Stimulated activated naive B cell treated with anti-CD40 and anti-IgM and Interleukin-4, amounts not matched to agents 10 μg/mL and 1 μg/mL and 100 μg/mL, for 72 hours (primary cell): ENCODE results near the gene SV2B.

Experiments used
- ATAC-seq, 2 donors: fragments of 150-1000 bp; cut with Tn5 transposase; replicated peaks; 2 replicates each; pipeline ENCODE4 v1.10.0; 2021; ENCODE audit warnings: moderate library complexity in 1 of 2
- DNase-seq: peaks from one replicate; pipeline ENCODE4 v3.0.0; 2021
- H3K27ac Mint-ChIP-seq: one replicate; pipeline ENCODE4 v1.8.0; 2022; ENCODE audit warnings: mild to moderate bottlenecking, mixed read lengths
- H3K27me3 Mint-ChIP-seq, 2 donors: one replicate each; pipeline ENCODE4 v1.8.0; 2022; ENCODE audit warnings: mixed read lengths in 2 of 2
- H3K36me3 Mint-ChIP-seq, 2 donors: one replicate each; pipeline ENCODE4 v1.8.0; 2022; ENCODE audit warnings: mixed read lengths in 2 of 2, mild to moderate bottlenecking in 1 of 2
- H3K4me1 Mint-ChIP-seq, 2 donors: one replicate each; pipeline ENCODE4 v1.8.0; 2022; ENCODE audit warnings: mixed read lengths in 2 of 2, mild to moderate bottlenecking in 1 of 2
- H3K4me3 Mint-ChIP-seq, 2 donors: one replicate each; pipeline ENCODE4 v1.8.0; 2022; ENCODE audit warnings: mild to moderate bottlenecking in 2 of 2, mixed read lengths in 2 of 2, moderate library complexity in 1 of 2
- H3K9me3 Mint-ChIP-seq, 2 donors: one replicate each; pipeline ENCODE4 v1.8.0; 2022; ENCODE audit warnings: mixed read lengths in 2 of 2, mild to moderate bottlenecking in 1 of 2

SV2B gene

GRCh38 chr15:91099995-91100813 lies at the start of gene SV2B:
Gene SV2B, plus strand, starts transcription at chr15:91100257. Its CDS starts 126,007 bp downstream, at chr15:91226264.
- H3K27me3 Mint-ChIP-seq = peaks cover 73 to 85% of the 10 kb centered on the region in 2 donors
- H3K4me1 Mint-ChIP-seq = peaks cover 17 to 25% of the 10 kb centered on the region in 2 donors
- peak within 1 kb of the TSS; percentile 2 for H3K27ac Mint-ChIP-seq
- H3K9me3 Mint-ChIP-seq = no peaks in the 10 kb centered on the region
- ATAC-seq (peak; percentile 73 to 74), DNase-seq (peak; percentile 9)
- H3K4me3 Mint-ChIP-seq = peak within 1 kb of the TSS; percentile 82 to 84
- H3K36me3 Mint-ChIP-seq = peaks cover 0 to 2% of the 10 kb centered on the region in 2 donors

- ATAC-seq = no peak
- no peak overlapping the region for H3K27ac Mint-ChIP-seq
- H3K9me3 Mint-ChIP-seq = no peaks in the 10 kb centered on the region
- H3K4me3 Mint-ChIP-seq = no peak overlapping the region
- H3K27me3 Mint-ChIP-seq = peaks cover 30 to 35% of the 10 kb centered on the region in 2 donors
- H3K4me1 Mint-ChIP-seq = peaks cover 14 to 25% of the 10 kb centered on the region in 2 donors
- H3K36me3 Mint-ChIP-seq = no peaks in the 10 kb centered on the region
- DNase-seq = no peak
Measured at GRCh38 chr15:91051248-91051647, 48.8 kb upstream of the SV2B start.

- no peak for DNase-seq
- Mint-ChIP-seq H3K36me3 (no peaks in the 10 kb centered on the region), H3K4me1 (peaks cover 2 to 6% of the 10 kb centered on the region in 2 donors), H3K9me3 (no peaks in the 10 kb centered on the region), H3K27ac (no peak overlapping the region), H3K4me3 (no peak overlapping the region), H3K27me3 (peaks cover 50 to 64% of the 10 kb centered on the region in 2 donors)
- no peak for ATAC-seq
Measured at GRCh38 chr15:91054816-91055215, 45.2 kb upstream of the SV2B start.

GRCh38 chr15:91055548-91056331 lies 44.3 kb upstream of the SV2B start:
- H3K4me3 Mint-ChIP-seq = no peak overlapping the region
- peaks cover 0 to 4% of the 10 kb centered on the region in 2 donors for H3K4me1 Mint-ChIP-seq
- H3K9me3 Mint-ChIP-seq = no peaks in the 10 kb centered on the region
- H3K36me3 Mint-ChIP-seq = no peaks in the 10 kb centered on the region
- ATAC-seq (peak; percentile 59 to 70), DNase-seq (peak; percentile 18)
- peaks cover 54 to 66% of the 10 kb centered on the region in 2 donors for H3K27me3 Mint-ChIP-seq
- H3K27ac Mint-ChIP-seq = no peak overlapping the region

GRCh38 chr15:91061230-91061629 lies 38.8 kb upstream of the SV2B start:
- Mint-ChIP-seq H3K27ac (no peak overlapping the region), H3K4me1 (no peaks in the 10 kb centered on the region), H3K27me3 (peaks cover 33 to 38% of the 10 kb centered on the region in 2 donors), H3K36me3 (no peaks in the 10 kb centered on the region), H3K9me3 (peaks cover 0 to 2% of the 10 kb centered on the region in 2 donors), H3K4me3 (no peak overlapping the region)
- DNase-seq (no peak), ATAC-seq (no peak)

GRCh38 chr15:91061997-91062396 lies 38.1 kb upstream of the SV2B start:
- H3K27me3 Mint-ChIP-seq = peaks cover 33 to 38% of the 10 kb centered on the region in 2 donors

GRCh38 chr15:91065505-91065904 lies 34.6 kb upstream of the SV2B start:
- H3K27me3 Mint-ChIP-seq = peaks cover 30 to 42% of the 10 kb centered on the region in 2 donors
- no peaks in the 10 kb centered on the region for H3K36me3 Mint-ChIP-seq
- H3K4me1 Mint-ChIP-seq = no peaks in the 10 kb centered on the region
- H3K4me3 Mint-ChIP-seq = no peak overlapping the region
- H3K27ac Mint-ChIP-seq = no peak overlapping the region
- no peak for ATAC-seq
- peaks cover 0 to 2% of the 10 kb centered on the region in 2 donors for H3K9me3 Mint-ChIP-seq
- no peak for DNase-seq

More at GRCh38 chr15:91061997-91062396, 38.1 kb upstream of the SV2B start:
- peaks cover 0 to 2% of the 10 kb centered on the region in 2 donors for H3K9me3 Mint-ChIP-seq
- no peaks in the 10 kb centered on the region for H3K4me1 Mint-ChIP-seq
- no peak overlapping the region for H3K4me3 Mint-ChIP-seq
- DNase-seq (no peak), ATAC-seq (no peak)
- H3K27ac Mint-ChIP-seq = no peak overlapping the region
- H3K36me3 Mint-ChIP-seq = no peaks in the 10 kb centered on the region

- H3K4me3 Mint-ChIP-seq = no peak overlapping the region
- peaks cover 0 to 2% of the 10 kb centered on the region in 2 donors for H3K9me3 Mint-ChIP-seq
- DNase-seq (no peak), ATAC-seq (no peak)
- H3K27ac Mint-ChIP-seq = no peak overlapping the region
- no peaks in the 10 kb centered on the region for H3K4me1 Mint-ChIP-seq
- peaks cover 28 to 40% of the 10 kb centered on the region in 2 donors for H3K27me3 Mint-ChIP-seq
- H3K36me3 Mint-ChIP-seq = no peaks in the 10 kb centered on the region
Measured at GRCh38 chr15:91067036-91067435, 33.0 kb upstream of the SV2B start.

- no peak overlapping the region for H3K27ac Mint-ChIP-seq
- H3K4me3 Mint-ChIP-seq = no peak overlapping the region
- no peaks in the 10 kb centered on the region for H3K4me1 Mint-ChIP-seq
- ATAC-seq (no peak), DNase-seq (no peak)
- H3K36me3 Mint-ChIP-seq = no peaks in the 10 kb centered on the region
- peaks cover 0 to 2% of the 10 kb centered on the region in 2 donors for H3K9me3 Mint-ChIP-seq
- H3K27me3 Mint-ChIP-seq = peaks cover 30 to 44% of the 10 kb centered on the region in 2 donors
Measured at GRCh38 chr15:91068436-91068835, 31.6 kb upstream of the SV2B start.

GRCh38 chr15:91068966-91069365 lies 31.1 kb upstream of the SV2B start:
- Mint-ChIP-seq H3K4me1 (no peaks in the 10 kb centered on the region), H3K36me3 (no peaks in the 10 kb centered on the region), H3K27me3 (peaks cover 30 to 44% of the 10 kb centered on the region in 2 donors), H3K4me3 (no peak overlapping the region), H3K9me3 (peaks cover 0 to 2% of the 10 kb centered on the region in 2 donors), H3K27ac (no peak overlapping the region)
- ATAC-seq (no peak), DNase-seq (no peak)

- H3K27ac Mint-ChIP-seq = no peak overlapping the region
- ATAC-seq = no peak
- no peak overlapping the region for H3K4me3 Mint-ChIP-seq
- no peaks in the 10 kb centered on the region for H3K36me3 Mint-ChIP-seq
- no peaks in the 10 kb centered on the region for H3K4me1 Mint-ChIP-seq
- no peaks in the 10 kb centered on the region for H3K9me3 Mint-ChIP-seq
- H3K27me3 Mint-ChIP-seq = peaks cover 27 to 40% of the 10 kb centered on the region in 2 donors
- no peak for DNase-seq
Measured at GRCh38 chr15:91070872-91071271, 29.2 kb upstream of the SV2B start.

GRCh38 chr15:91072161-91072560 lies 27.9 kb upstream of the SV2B start:
- H3K9me3 Mint-ChIP-seq = no peaks in the 10 kb centered on the region
- peaks cover 19 to 31% of the 10 kb centered on the region in 2 donors for H3K27me3 Mint-ChIP-seq
- DNase-seq = no peak
- no peak for ATAC-seq
- no peaks in the 10 kb centered on the region for H3K4me1 Mint-ChIP-seq
- no peak overlapping the region for H3K27ac Mint-ChIP-seq
- no peak overlapping the region for H3K4me3 Mint-ChIP-seq
- no peaks in the 10 kb centered on the region for H3K36me3 Mint-ChIP-seq

GRCh38 chr15:91073077-91073476 lies 27.0 kb upstream of the SV2B start:
- Mint-ChIP-seq H3K27me3 (peaks cover 18 to 29% of the 10 kb centered on the region in 2 donors), H3K9me3 (no peaks in the 10 kb centered on the region), H3K36me3 (no peaks in the 10 kb centered on the region), H3K4me1 (no peaks in the 10 kb centered on the region), H3K4me3 (no peak overlapping the region), H3K27ac (no peak overlapping the region)
- DNase-seq = no peak
- ATAC-seq = no peak

- Mint-ChIP-seq H3K36me3 (no peaks in the 10 kb centered on the region), H3K4me1 (no peaks in the 10 kb centered on the region), H3K27ac (no peak overlapping the region), H3K4me3 (no peak overlapping the region), H3K9me3 (no peaks in the 10 kb centered on the region), H3K27me3 (peaks cover 14 to 22% of the 10 kb centered on the region in 2 donors)
- no peak for ATAC-seq
- DNase-seq = no peak
Measured at GRCh38 chr15:91073768-91074167, 26.3 kb upstream of the SV2B start.
